GM19372 (cell line): ENCODE results near the gene CTSO.

ENCODE experiments used
- ATAC-seq: cut with Tn5 transposase; IDR thresholded peaks from one replicate; pipeline ENCODE4 v1.9.1; 2021; ENCODE audit warnings: mild to moderate bottlenecking, low read depth, moderate library complexity; ENCODE audit not compliant: unreplicated experiment

The CTSO gene

GRCh38 chr4:155953151-155954117 lies at the start of gene CTSO:
Gene CTSO, minus strand, starts transcription at chr4:155953866. Its CDS starts 19 bp downstream, at chr4:155953847.
- ATAC-seq: peak; percentile 89

- ATAC-seq: no peak
Observed at GRCh38 chr4:156000491-156000890, 46.8 kb upstream of the CTSO start.

GRCh38 chr4:155999725-156000124 lies 46.1 kb upstream of the CTSO start:
- no peak for ATAC-seq

- ATAC-seq: no peak
Observed at GRCh38 chr4:155995069-155995468, 41.4 kb upstream of the CTSO start.

- ATAC-seq: no peak
Observed at GRCh38 chr4:155984106-155984797, 30.6 kb upstream of the CTSO start.

GRCh38 chr4:155982736-155983385 lies 29.2 kb upstream of the CTSO start:
- no peak for ATAC-seq

GRCh38 chr4:155978810-155979209 lies 25.1 kb upstream of the CTSO start:
- ATAC-seq: no peak

GRCh38 chr4:155975511-155975910 lies 21.8 kb upstream of the CTSO start:
- ATAC-seq: no peak

- ATAC-seq: no peak
Observed at GRCh38 chr4:155974996-155975395, 21.3 kb upstream of the CTSO start.

- ATAC-seq: peak; percentile 89
Observed at GRCh38 chr4:155974476-155974749, 20.7 kb upstream of the CTSO start.

GRCh38 chr4:155973639-155974475 lies 20.2 kb upstream of the CTSO start:
- ATAC-seq: peak; percentile 28

GRCh38 chr4:155972098-155972497 lies 18.4 kb upstream of the CTSO start:
- ATAC-seq: peak; percentile 63

GRCh38 chr4:155966731-155967395 lies 13.2 kb upstream of the CTSO start:
- ATAC-seq: no peak

GRCh38 chr4:155966171-155966570 lies 12.5 kb upstream of the CTSO start:
- ATAC-seq: no peak

GRCh38 chr4:155964016-155964891 lies 10.6 kb upstream of the CTSO start:
- ATAC-seq: no peak

GRCh38 chr4:155962767-155963166 lies 9.1 kb upstream of the CTSO start:
- no peak for ATAC-seq

GRCh38 chr4:155961575-155961974 lies 7.9 kb upstream of the CTSO start:
- no peak for ATAC-seq

- ATAC-seq: no peak
Observed at GRCh38 chr4:155960522-155960921, 6.9 kb upstream of the CTSO start.

GRCh38 chr4:155959417-155959816 lies 5.8 kb upstream of the CTSO start:
- ATAC-seq: no peak
